ENCODE measurements around the gene BCKDHB. TPM values are rescaled to one million over a fixed set of nuclear protein-coding genes. Genes with fewer than 3 reads are reported as not detected.

Gene BCKDHB
- total RNA-seq, 1 experiment from 2014 or later: 8.5 TPM

GRCh38 chr6:80380566-80380965 lies 274.1 kb downstream of the BCKDHB start:
- no peak for DNase-seq (ENCODE audit: low spot score)

- DNase-seq (ENCODE audit: low spot score): no peak
Measured at GRCh38 chr6:80382811-80383210, 276.3 kb downstream of the BCKDHB start.

- no peak for DNase-seq (ENCODE audit: low spot score)
Measured at GRCh38 chr6:80388507-80388906, 282.0 kb downstream of the BCKDHB start.

Other genes starting within 250 kb of the BCKDHB start
- 2.9 and 4.5 TPM in 2 replicates for gene ELOVL4, start 159.1 kb upstream of the BCKDHB start, total RNA-seq (2014; rRNA removed; shearing (Covaris generic))
- gene TTK, start 102.0 kb upstream of the BCKDHB start, total RNA-seq (2014; rRNA removed; shearing (Covaris generic)): 27.1 and 32.3 TPM in 2 replicates

Data from H4 (cell line).